Myocyte (in vitro differentiated cells): ENCODE data around the gene PDZD2. TPM values are rescaled to one million over a fixed set of nuclear protein-coding genes. Genes with fewer than 3 reads are reported as not detected.

ENCODE experiments used
- DNase-seq: peaks from one replicate; pipeline ENCODE4 v3.0.0-alpha.2; 2012; ENCODE audit warnings: low read depth
- total RNA-seq: library from RNA; depleted of rRNA; stranded (reverse); fragments of >200 nt; gene quantifications from 2 replicates; pipeline ENCODE4 v1.2.3, GENCODE V29; 2014

The PDZD2 gene
- total RNA-seq, 1 donor from 2014 or later, result not detected

DNA sequence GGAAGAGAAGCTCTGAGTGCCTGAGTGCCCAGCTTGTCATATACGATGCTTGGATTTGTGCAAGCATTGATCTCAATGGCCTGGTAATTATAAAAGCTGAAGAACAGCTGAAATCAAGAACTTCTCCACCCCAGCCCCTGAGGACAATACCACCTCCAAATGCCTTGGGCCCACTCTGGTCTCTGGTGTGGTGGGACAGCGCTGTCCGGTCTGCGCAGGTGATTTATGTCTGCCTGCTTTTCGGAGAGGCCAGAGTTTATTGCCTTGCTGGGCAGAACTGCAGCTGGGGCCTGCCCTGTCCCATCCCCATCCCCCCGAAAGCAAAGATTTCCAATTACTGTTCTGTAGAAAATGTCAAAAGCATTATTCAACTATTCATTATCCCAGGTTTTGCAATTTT is 1.1 kb upstream of the PDZD2 start:
- DNase-seq, result no peak

- no peak for DNase-seq
Observed at GRCh38 chr5:31638345-31638744, 586 bp upstream of the PDZD2 start.

GRCh38 chr5:31639481-31640411 is 815 bp downstream of the PDZD2 start:
- DNase-seq, result no peak

GRCh38 chr5:31640573-31640972 is 1.6 kb downstream of the PDZD2 start:
- DNase-seq, result no peak

DNA sequence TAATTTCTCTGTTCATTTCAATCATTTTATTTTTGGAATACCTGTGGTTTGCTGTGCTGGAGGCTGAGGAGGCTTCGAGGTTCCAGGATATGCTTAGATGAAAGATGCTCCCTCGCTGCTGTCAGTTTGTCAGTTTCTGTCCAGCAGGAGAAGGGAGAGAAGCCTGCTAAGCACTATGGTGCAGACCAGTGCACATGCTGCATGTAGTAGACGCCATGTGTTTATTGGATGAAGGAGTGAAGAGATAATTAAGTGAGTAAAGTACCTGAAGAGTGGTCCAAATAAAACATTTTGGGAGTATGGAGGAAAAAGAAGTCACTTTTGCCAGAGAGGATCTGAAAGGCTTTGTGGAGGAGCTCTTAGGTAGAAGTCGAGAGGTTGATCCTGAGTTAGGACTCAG is 2.1 kb downstream of the PDZD2 start:
- no peak for DNase-seq

- DNase-seq, result no peak
Observed at GRCh38 chr5:31641575-31641974, 2.6 kb downstream of the PDZD2 start.

- no peak for DNase-seq
Observed at GRCh38 chr5:31645420-31646081, 6.6 kb downstream of the PDZD2 start.

GRCh38 chr5:31648326-31648725 is 9.4 kb downstream of the PDZD2 start:
- DNase-seq, result no peak

- no peak for DNase-seq
Observed at GRCh38 chr5:31651241-31651640, 12.3 kb downstream of the PDZD2 start.

DNA sequence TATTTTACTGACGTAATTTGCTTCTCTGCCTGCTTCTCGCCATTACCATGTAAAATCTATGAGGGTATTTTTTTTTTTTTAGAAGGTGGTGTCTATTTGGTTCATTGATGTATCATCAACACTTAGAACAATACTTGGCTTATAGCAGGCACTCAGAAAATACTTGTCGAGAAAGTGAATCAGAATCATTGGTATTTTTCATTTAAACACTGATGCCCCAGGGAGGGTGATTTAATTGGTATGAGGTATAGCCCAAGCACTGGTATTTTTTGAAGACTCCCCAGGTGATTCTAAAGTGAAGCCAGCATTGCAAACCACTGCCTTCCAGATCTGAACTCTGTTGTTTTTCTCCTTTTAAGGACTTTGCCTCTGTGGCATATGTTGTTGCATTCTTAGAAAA is 16.6 kb downstream of the PDZD2 start:
- DNase-seq, result no peak

DNA sequence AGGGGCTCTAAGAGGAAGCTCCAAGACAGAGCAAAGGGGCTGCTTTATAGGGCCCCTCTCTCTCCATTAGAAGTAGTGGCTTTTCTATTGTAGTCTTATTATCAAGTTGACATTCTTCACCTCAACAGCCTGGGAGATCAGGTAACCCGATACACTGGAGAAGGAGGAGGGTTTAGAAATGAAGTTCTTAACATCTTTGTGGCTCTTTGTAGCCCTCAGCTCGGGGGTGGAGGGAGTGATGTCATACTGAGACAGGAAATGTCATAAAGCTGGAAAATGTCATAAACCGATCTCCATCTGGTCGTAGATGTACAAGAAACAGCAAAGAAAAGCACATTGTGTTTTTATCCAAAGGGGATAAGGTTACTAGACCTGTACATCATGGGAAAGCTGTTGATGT is 17.9 kb downstream of the PDZD2 start:
- DNase-seq, result no peak

DNA sequence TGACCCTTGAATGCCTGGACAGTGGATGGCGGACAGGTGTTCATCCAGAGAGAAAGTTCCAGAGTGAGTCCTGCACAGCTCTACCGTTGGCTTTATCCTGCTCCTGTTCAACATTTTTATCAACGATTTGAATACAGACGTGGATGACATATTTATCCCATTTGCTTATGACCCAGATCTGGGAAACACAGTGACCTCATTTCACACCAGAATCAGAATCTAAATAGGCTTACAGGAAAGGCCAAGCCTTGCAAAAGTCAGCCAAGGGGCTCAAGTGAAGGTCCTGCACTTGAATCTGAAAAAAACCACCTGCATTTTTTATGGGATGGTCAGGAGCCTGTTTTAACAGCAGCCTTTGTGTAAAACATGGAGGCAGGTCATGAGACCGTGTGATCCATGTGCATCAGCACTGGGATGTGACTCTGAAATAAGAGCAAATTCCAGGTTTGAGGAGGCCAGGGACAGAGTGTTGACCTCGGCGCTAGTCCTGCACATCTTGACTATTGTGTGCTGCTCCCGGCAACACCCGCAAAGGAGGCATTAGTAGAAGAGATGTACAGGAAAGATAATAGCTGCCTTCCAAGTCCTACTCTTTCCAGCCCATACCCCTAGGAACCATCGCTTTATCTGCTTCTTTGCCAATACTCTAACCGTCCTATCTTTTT is 18.5 kb downstream of the PDZD2 start:
- DNase-seq, result no peak

GRCh38 chr5:31661257-31661656 is 22.3 kb downstream of the PDZD2 start:
- no peak for DNase-seq

- DNase-seq, result peak; percentile 41
Observed at GRCh38 chr5:31663519-31663918, 24.6 kb downstream of the PDZD2 start.

GRCh38 chr5:31664566-31664965 is 25.6 kb downstream of the PDZD2 start:
- DNase-seq, result peak; percentile 3

DNA sequence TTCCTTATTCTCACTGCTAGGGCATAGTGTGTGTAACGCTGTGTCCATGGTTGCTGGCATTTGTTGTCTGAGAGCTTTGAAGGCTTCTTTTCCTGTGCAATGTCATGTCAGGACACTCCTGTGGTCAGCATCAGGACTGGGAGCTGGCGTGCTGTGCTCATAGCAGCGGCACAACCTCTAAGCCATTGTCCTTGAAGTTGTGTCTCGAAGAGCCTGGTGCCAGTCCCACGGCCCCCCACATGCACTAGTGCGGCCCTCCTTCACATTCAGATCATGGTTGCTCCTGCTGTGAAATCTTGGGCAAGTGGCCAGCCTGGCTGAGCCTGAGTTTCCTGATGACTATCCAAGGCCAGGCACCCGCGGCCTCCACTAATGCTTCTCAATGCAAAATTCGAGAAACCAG is 32.4 kb downstream of the PDZD2 start:
- DNase-seq, result peak; percentile 2

DNA sequence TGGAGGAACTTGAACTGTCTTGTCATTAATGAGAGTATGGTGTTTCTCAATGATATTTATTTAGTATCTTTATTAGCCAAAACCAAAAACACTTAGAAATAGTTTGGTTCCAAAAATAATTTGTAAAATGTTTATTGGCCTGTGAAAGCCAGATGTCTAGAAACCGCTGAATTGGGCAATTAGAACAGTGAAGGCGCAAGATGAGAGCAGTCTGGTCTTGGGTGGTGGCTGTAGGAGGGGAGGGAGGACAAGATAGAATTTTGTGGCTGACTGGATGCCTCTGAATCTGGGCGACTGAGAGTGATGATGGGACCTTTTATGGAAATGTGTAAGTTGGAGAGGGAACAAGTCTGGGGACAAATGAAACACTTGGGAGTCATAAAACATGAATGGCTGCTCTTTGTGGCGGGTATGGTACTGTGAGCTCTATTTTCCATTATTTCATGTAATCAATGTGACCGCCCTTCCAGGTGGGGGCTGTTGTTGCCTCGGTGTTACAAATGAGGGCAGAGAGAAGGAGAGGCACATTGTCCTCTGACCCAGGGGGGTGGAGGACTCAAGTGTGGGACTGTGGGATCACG is 35.5 kb downstream of the PDZD2 start:
- no peak for DNase-seq

DNA sequence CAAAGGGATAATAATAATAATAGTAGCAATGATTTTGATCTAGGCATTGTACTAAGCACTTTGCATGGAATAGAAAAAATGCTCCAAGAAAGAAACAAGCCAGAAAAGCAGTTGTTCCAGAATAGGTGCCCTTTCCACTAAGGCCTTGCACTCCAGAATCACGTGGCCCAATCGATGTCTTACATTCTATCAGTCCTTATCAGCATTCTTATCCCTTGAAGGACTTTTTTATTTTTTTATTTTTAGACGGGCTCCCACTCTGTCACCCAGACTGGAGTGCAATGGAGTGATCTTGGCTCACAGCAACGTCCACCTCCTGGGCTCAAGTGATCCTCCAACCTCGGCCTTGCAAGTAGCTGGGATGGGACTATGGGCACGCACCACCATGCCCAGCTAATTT is 36.5 kb downstream of the PDZD2 start:
- no peak for DNase-seq

DNA sequence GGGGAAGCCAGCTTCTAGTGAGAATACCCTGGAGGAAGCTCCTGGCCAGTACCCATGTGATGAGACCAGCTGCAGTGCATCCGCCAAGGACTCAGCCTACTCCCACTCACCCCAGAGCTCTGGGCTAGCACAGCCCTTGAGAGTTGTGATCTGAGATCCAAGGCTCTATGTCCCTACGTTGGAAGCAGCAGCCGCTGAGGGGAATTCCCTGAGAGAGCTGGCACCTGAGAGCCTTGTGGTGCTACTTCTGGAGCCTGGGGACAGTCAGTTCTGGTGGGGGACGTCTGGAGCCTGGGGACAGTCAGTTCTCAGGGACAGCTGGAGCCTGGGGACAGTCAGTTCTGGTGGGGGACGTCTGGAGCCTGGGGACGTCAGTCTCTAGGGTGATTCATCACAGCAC is 39.2 kb downstream of the PDZD2 start:
- DNase-seq, result peak; percentile 19

DNA sequence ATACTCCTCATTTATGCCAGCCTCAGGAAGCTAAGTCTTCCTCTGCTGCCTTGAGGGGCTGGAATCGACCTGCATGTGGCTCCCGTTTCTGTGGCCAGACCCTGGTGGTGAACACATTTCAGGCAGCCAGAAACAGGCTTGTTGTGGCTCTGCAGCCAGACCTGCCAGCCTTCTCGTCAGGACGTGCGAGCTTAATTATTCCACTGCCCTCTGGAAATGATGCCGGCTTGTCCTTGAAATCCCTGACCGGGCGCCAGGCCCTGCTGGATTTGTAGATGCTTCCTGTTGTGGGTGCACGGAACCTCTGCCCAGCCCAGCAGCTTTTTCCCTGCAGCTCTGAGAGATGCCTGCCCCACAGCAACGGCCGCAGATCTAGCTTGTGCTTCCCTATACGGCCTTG is 41.6 kb downstream of the PDZD2 start:
- DNase-seq, result no peak

GRCh38 chr5:31682025-31682424 is 43.1 kb downstream of the PDZD2 start:
- no peak for DNase-seq

GRCh38 chr5:31682851-31683250 is 43.9 kb downstream of the PDZD2 start:
- no peak for DNase-seq
